GM19099 (cell line): Measurements from ENCODE around the gene FBH1.

Experiments used
- POLR2A ChIP-seq: IDR thresholded peaks from 3 replicates; pipeline ENCODE4 v1.6.1; 2011; ENCODE audit warnings: low read depth; ENCODE audit not compliant: insufficient read length; ENCODE audit errors: extremely low read depth

Gene FBH1

GRCh38 chr10:5873515-5873995, 16.5 kb upstream of the FBH1 start:
- TF ChIP-seq POLR2A, result no peak

GRCh38 chr10:5876181-5876768, 13.8 kb upstream of the FBH1 start:
- no peak for TF ChIP-seq POLR2A

GRCh38 chr10:5882961-5883360, 7.1 kb upstream of the FBH1 start:
- TF ChIP-seq POLR2A, result no peak

GRCh38 chr10:5885619-5886018, 4.4 kb upstream of the FBH1 start:
- no peak for TF ChIP-seq POLR2A

GRCh38 chr10:5887029-5887428, 3.0 kb upstream of the FBH1 start:
- no peak for TF ChIP-seq POLR2A

- TF ChIP-seq POLR2A, result no peak
Observed at GRCh38 chr10:5887641-5888040, 2.4 kb upstream of the FBH1 start.

GRCh38 chr10:5888351-5888750, 1.7 kb upstream of the FBH1 start:
- TF ChIP-seq POLR2A, result no peak

- TF ChIP-seq POLR2A, result peak; percentile 50
Observed at GRCh38 chr10:5888843-5889623, 1.0 kb upstream of the FBH1 start.

GRCh38 chr10:5890452-5890915, 441 bp downstream of the FBH1 start:
- TF ChIP-seq POLR2A, result no peak

- no peak for TF ChIP-seq POLR2A
Observed at GRCh38 chr10:5891009-5891408, 966 bp downstream of the FBH1 start.

- no peak for TF ChIP-seq POLR2A
Observed at GRCh38 chr10:5892007-5892406, 2.0 kb downstream of the FBH1 start.

GRCh38 chr10:5893321-5893720, 3.3 kb downstream of the FBH1 start:
- no peak for TF ChIP-seq POLR2A

- TF ChIP-seq POLR2A, result no peak
Observed at GRCh38 chr10:5894403-5894802, 4.4 kb downstream of the FBH1 start.

- TF ChIP-seq POLR2A, result no peak
Observed at GRCh38 chr10:5894873-5895272, 4.8 kb downstream of the FBH1 start.

GRCh38 chr10:5895365-5895764, 5.3 kb downstream of the FBH1 start:
- no peak for TF ChIP-seq POLR2A

- no peak for TF ChIP-seq POLR2A
Observed at GRCh38 chr10:5895804-5896203, 5.8 kb downstream of the FBH1 start.
